CD4-positive, alpha-beta T cell (primary cell): ENCODE measurements around the gene GALNT2. TPM values are rescaled to one million over a fixed set of nuclear protein-coding genes. Genes with fewer than 3 reads are reported as not detected.

Source experiments
- ATAC-seq: fragments of 200-7000 bp; cut with Tn5 transposase; one replicate; pipeline ENCODE4 v1.10.0; 2022; ENCODE audit warnings: mild to moderate bottlenecking; ENCODE audit not compliant: poor library complexity
- CTCF ChIA-PET: fragments of 350-600 bp; sonication (Branson Sonifier 250); formaldehyde crosslinking; loops from one replicate; lab custom pipeline; 2021; ENCODE audit warnings: antibody characterized with exemption, inconsistent platforms; lab: Charles Lee
- POLR2A ChIA-PET: fragments of 350-600 bp; sonication (Branson Sonifier 250); formaldehyde crosslinking; loops from one replicate; lab custom pipeline; 2021; ENCODE audit warnings: antibody characterized with exemption, inconsistent platforms; lab: Charles Lee
- DNase-seq, 14 experiments: peaks; one replicate each; pipeline ENCODE4 v3.0.0-alpha.2; 2013 to 2020; ENCODE audit warnings: mixed read lengths in 2 of 14
- H3K27ac ChIP-seq, 2 donors: one replicate each; pipeline versions ENCODE4 v1.5.1 to v1.7.0; 2013; ENCODE audit warnings: low read length in 2 of 2, low read depth in 1 of 2, mild to moderate bottlenecking in 1 of 2
- H3K27me3 ChIP-seq, 2 experiments: 1 replicate in 1 of 2; 2 replicates in 1 of 2; pipeline versions ENCODE4 v1.6.1 to v1.7.0; 2013; ENCODE audit warnings: low read length in 2 of 2, control low read depth in 1 of 2, mild to moderate bottlenecking in 1 of 2, moderate library complexity in 1 of 2; ENCODE audit not compliant: insufficient read depth in 2 of 2, control insufficient read depth in 1 of 2
- H3K36me3 ChIP-seq: one replicate; pipeline ENCODE4 v1.6.1; 2013; ENCODE audit warnings: low read length, control low read depth; ENCODE audit not compliant: insufficient read depth
- H3K4me1 ChIP-seq: one replicate; pipeline ENCODE4 v1.6.1; 2013; ENCODE audit warnings: low read length, control low read depth; ENCODE audit not compliant: insufficient read depth
- H3K4me3 ChIP-seq: one replicate; pipeline ENCODE4 v1.5.1; 2013; ENCODE audit warnings: mild to moderate bottlenecking, low read length, moderate library complexity
- H3K9me3 ChIP-seq, 2 experiments: 1 replicate in 1 of 2; 2 replicates in 1 of 2; pipeline versions ENCODE4 v1.6.1 to v1.7.0; 2013; ENCODE audit warnings: low read length in 2 of 2, mild to moderate bottlenecking in 2 of 2, control low read depth in 1 of 2, moderate library complexity in 1 of 2; ENCODE audit not compliant: control insufficient read depth in 1 of 2, insufficient read depth in 1 of 2
- H3K27ac Mint-ChIP-seq: one replicate; pipeline ENCODE4 v1.8.0; 2020; ENCODE audit warnings: mixed read lengths
- H3K27me3 Mint-ChIP-seq: one replicate; pipeline ENCODE4 v1.8.0; 2021; ENCODE audit warnings: mixed read lengths
- H3K36me3 Mint-ChIP-seq: one replicate; pipeline ENCODE4 v1.8.0; 2021; ENCODE audit warnings: low read depth, mixed read lengths
- H3K4me1 Mint-ChIP-seq: one replicate; pipeline ENCODE4 v1.8.0; 2021; ENCODE audit warnings: low read depth, mixed read lengths
- H3K4me3 Mint-ChIP-seq: one replicate; pipeline ENCODE4 v1.8.0; 2020; ENCODE audit warnings: mild to moderate bottlenecking, mixed read lengths
- H3K9me3 Mint-ChIP-seq: one replicate; pipeline ENCODE4 v1.8.0; 2020; ENCODE audit warnings: mixed read lengths
- intact Hi-C, 2 experiments: fragments of 100-400 bp; cut with DNase I in 1 of 2; cut with micrococcal nuclease in 1 of 2; formaldehyde crosslinking; loops; one replicate each; pipeline versions ENCODE4 v1.15.1 to v1.9.0; 2023 to 2025; cut with DNase I, micrococcal nuclease
- total RNA-seq, 174 experiments: library from RNA in 2 of 174; stranded (reverse) in 2 of 174; gene quantifications; one replicate each; pipeline ENCODE4 v1.2.3 and lab custom pipeline; 2021 to 2026
- TF ChIP-seq, protein P1 (sequence below): fragments of 200-600 bp; IDR thresholded peaks from one replicate; pipeline ENCODE4 v1.8.0; 2022; ENCODE audit warnings: antibody characterized with exemption, mild to moderate bottlenecking

GALNT2 gene
- total RNA-seq, 2 experiments from 2014 or later, result 11.0 to 11.4 TPM

DNA sequence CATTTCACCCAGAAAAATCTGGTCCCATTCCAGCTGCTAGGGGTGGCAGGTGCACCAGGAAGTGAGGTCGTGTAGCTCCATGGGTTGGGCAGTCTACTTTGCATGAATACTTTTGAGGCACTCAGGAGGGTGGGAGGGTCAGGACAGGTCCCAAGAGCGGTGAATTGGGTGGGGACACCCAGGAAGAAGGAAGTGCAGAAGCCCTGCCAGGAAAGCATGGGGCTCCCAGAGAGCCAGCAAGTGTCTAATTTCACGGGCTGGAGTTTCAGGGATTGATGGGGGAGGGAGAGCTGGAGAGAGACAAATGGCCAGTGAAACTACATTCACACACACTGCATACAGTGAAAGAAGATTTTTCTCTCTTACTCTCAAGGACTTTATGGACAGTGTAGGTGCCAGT is 137.8 kb downstream of the GALNT2 start:
- Mint-ChIP-seq H3K4me1 (peaks cover 20% of the 10 kb centered on the region), H3K9me3 (no peaks in the 10 kb centered on the region), H3K27ac (no peak overlapping the region), H3K4me3 (no peak overlapping the region), H3K36me3 (peaks cover 56% of the 10 kb centered on the region), H3K27me3 (no peaks in the 10 kb centered on the region)
- no peak for ATAC-seq
- Histone ChIP-seq H3K4me1 (peaks cover 2% of the 10 kb centered on the region), H3K4me3 (no peak overlapping the region), H3K36me3 (peaks cover 16% of the 10 kb centered on the region), H3K9me3 (no peaks in the 10 kb centered on the region), H3K27me3 (no peaks in the 10 kb centered on the region), H3K27ac (no peak overlapping the region)
- TF ChIP-seq, protein P1, sequence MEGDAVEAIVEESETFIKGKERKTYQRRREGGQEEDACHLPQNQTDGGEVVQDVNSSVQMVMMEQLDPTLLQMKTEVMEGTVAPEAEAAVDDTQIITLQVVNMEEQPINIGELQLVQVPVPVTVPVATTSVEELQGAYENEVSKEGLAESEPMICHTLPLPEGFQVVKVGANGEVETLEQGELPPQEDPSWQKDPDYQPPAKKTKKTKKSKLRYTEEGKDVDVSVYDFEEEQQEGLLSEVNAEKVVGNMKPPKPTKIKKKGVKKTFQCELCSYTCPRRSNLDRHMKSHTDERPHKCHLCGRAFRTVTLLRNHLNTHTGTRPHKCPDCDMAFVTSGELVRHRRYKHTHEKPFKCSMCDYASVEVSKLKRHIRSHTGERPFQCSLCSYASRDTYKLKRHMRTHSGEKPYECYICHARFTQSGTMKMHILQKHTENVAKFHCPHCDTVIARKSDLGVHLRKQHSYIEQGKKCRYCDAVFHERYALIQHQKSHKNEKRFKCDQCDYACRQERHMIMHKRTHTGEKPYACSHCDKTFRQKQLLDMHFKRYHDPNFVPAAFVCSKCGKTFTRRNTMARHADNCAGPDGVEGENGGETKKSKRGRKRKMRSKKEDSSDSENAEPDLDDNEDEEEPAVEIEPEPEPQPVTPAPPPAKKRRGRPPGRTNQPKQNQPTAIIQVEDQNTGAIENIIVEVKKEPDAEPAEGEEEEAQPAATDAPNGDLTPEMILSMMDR, result no peak
- no peak for DNase-seq
- intact Hi-C loops, result no loop called here
- ChIA-PET POLR2A (no interaction called here), CTCF (no interaction called here)

DNA sequence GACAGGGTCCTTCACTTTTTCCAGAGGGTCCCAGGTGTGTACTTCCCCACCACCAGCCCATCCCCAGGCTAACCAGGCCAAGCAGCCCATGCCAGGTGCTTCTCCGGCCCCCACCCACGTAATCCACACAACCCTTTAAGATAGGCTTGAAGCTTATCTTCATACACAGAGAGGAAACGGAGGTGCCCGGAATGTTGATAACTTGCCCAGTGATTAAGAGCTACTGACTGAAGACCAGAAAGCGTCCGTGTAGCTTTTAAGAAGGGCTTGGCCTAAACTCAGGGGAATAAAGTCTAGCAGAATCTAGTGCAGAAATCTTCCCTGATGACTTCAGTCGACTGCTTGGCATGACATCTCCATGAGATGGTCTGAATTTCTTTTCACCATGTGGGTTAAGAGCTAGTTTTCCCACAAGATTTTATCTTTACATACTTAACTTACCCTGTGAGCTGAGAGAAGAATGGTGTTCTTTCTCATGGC is 138.7 kb downstream of the GALNT2 start:
- no peak for DNase-seq
- H3K36me3 ChIP-seq, result peaks cover 16% of the 10 kb centered on the region
- Mint-ChIP-seq H3K9me3 (no peaks in the 10 kb centered on the region), H3K4me3 (no peak overlapping the region), H3K27me3 (no peaks in the 10 kb centered on the region), H3K36me3 (peaks cover 54% of the 10 kb centered on the region), H3K27ac (no peak overlapping the region), H3K4me1 (peaks cover 20% of the 10 kb centered on the region)
- H3K4me3 ChIP-seq, result no peak overlapping the region
- POLR2A ChIA-PET, result no interaction called here
- no peaks in the 10 kb centered on the region for H3K27me3 ChIP-seq
- no peaks in the 10 kb centered on the region for H3K9me3 ChIP-seq
- H3K4me1 ChIP-seq, result peaks cover 2% of the 10 kb centered on the region
- H3K27ac ChIP-seq, result no peak overlapping the region
- no peak for ATAC-seq
- intact Hi-C loops, result no loop called here
- CTCF ChIA-PET, result no interaction called here
- TF ChIP-seq, protein P1, result no peak

DNA sequence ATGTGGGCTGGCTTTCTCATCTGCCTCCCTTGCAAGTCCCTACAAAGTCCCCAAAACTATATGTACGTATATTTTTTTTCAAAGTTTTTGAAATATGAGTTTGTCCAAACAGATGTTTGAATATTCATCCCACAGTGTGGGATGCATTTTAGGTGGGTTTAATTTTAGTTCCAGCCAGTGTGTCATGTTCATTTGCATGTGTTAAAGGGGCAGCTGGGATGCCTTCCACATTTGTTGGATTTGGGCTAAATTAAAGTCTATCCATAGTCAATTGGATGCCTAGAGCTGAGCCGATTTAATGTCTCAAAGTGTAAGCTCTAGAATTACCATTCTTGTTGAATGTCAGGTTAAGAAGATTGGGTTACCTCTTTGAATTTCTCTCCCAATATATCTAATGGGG is 139.2 kb downstream of the GALNT2 start:
- TF ChIP-seq, protein P1, result no peak
- H3K27ac Mint-ChIP-seq, result no peak overlapping the region
- H3K9me3 ChIP-seq, result peaks cover 0 to 4% of the 10 kb centered on the region in 2 experiments
- POLR2A ChIA-PET, result no interaction called here
- no peak overlapping the region for H3K4me3 Mint-ChIP-seq
- no peaks in the 10 kb centered on the region for H3K27me3 Mint-ChIP-seq
- DNase-seq (no peak), ATAC-seq (no peak)
- H3K36me3 ChIP-seq, result peaks cover 16% of the 10 kb centered on the region
- H3K36me3 Mint-ChIP-seq, result peaks cover 51% of the 10 kb centered on the region
- no peak overlapping the region for H3K4me3 ChIP-seq
- H3K27me3 ChIP-seq, result no peaks in the 10 kb centered on the region
- H3K4me1 ChIP-seq, result peaks cover 2% of the 10 kb centered on the region
- H3K27ac ChIP-seq, result no peak overlapping the region
- CTCF ChIA-PET, result no interaction called here
- peaks cover 20% of the 10 kb centered on the region for H3K4me1 Mint-ChIP-seq
- intact Hi-C loops, result no loop called here
- no peaks in the 10 kb centered on the region for H3K9me3 Mint-ChIP-seq
